HAP-1 (cell line): ENCODE data around the gene MED12L.

Source experiments
- DNase-seq, 2 experiments: peaks; one replicate each; pipeline ENCODE4 v3.0.0-alpha.2; 2016 to 2020; ENCODE audit warnings: low spot score in 2 of 2
- H3K27me3 ChIP-seq: fragments of 250-450 bp; sonication (Bioruptor Pico); 2 replicates; pipeline ENCODE4 v1.5.1; 2020; ENCODE audit warnings: low read depth, mild to moderate bottlenecking, moderate library complexity
- H3K36me3 ChIP-seq: fragments of 250-450 bp; sonication (Bioruptor Pico); replicated peaks from 2 replicates; pipeline ENCODE4 v1.5.1; 2020; ENCODE audit warnings: mild to moderate bottlenecking
- H3K4me1 ChIP-seq: fragments of 250-450 bp; sonication (Bioruptor Pico); 2 replicates; pipeline ENCODE4 v1.5.1; 2020; ENCODE audit warnings: mild to moderate bottlenecking
- H3K4me3 ChIP-seq: fragments of 250-450 bp; sonication (Bioruptor Pico); 2 replicates; pipeline ENCODE4 v1.5.1; 2020; ENCODE audit warnings: mild to moderate bottlenecking, moderate library complexity
- H3K9me3 ChIP-seq: fragments of 250-450 bp; sonication (Bioruptor Pico); 2 replicates; pipeline ENCODE4 v1.5.1; 2020; ENCODE audit warnings: mild to moderate bottlenecking, moderate library complexity
- in situ Hi-C: fragments of 300-500 bp; cut with MboI; formaldehyde crosslinking; loops from 3 replicates; pipeline ENCODE4 v1.14.3; 2020; ENCODE audit warnings: low sequenced_read_pairs, inconsistent platforms, mixed read lengths

MED12L gene

GRCh38 chr3:151206201-151206600, 120.7 kb downstream of the MED12L start:
- H3K4me1 ChIP-seq = no peaks in the 10 kb centered on the region
- in situ Hi-C loops = no loop called here
- H3K27me3 ChIP-seq = no peaks in the 10 kb centered on the region
- H3K9me3 ChIP-seq = no peaks in the 10 kb centered on the region
- no peaks in the 10 kb centered on the region for H3K36me3 ChIP-seq
- no peak overlapping the region for H3K4me3 ChIP-seq
- no peak for DNase-seq

- Histone ChIP-seq H3K4me3 (no peak overlapping the region), H3K4me1 (no peaks in the 10 kb centered on the region), H3K9me3 (no peaks in the 10 kb centered on the region), H3K36me3 (no peaks in the 10 kb centered on the region), H3K27me3 (no peaks in the 10 kb centered on the region)
- in situ Hi-C loops = no loop called here
- no peak for DNase-seq
Measured at GRCh38 chr3:151209654-151210053, 124.2 kb downstream of the MED12L start.

- H3K36me3 ChIP-seq = no peaks in the 10 kb centered on the region
- H3K4me3 ChIP-seq = no peak overlapping the region
- no peaks in the 10 kb centered on the region for H3K9me3 ChIP-seq
- no peaks in the 10 kb centered on the region for H3K4me1 ChIP-seq
- no peaks in the 10 kb centered on the region for H3K27me3 ChIP-seq
- DNase-seq = no peak
- in situ Hi-C loops = no loop called here
Measured at GRCh38 chr3:151210676-151211381, 125.4 kb downstream of the MED12L start.

GRCh38 chr3:151213151-151213550, 127.7 kb downstream of the MED12L start:
- no peak for DNase-seq
- H3K9me3 ChIP-seq = no peaks in the 10 kb centered on the region
- no peaks in the 10 kb centered on the region for H3K27me3 ChIP-seq
- H3K36me3 ChIP-seq = no peaks in the 10 kb centered on the region
- in situ Hi-C loops = no loop called here
- H3K4me3 ChIP-seq = no peak overlapping the region
- H3K4me1 ChIP-seq = no peaks in the 10 kb centered on the region

GRCh38 chr3:151213881-151214280, 128.4 kb downstream of the MED12L start:
- in situ Hi-C loops = no loop called here
- H3K36me3 ChIP-seq = no peaks in the 10 kb centered on the region
- H3K4me1 ChIP-seq = no peaks in the 10 kb centered on the region
- H3K27me3 ChIP-seq = no peaks in the 10 kb centered on the region
- H3K9me3 ChIP-seq = no peaks in the 10 kb centered on the region
- no peak overlapping the region for H3K4me3 ChIP-seq
- DNase-seq = no peak

GRCh38 chr3:151214459-151214858, 129.0 kb downstream of the MED12L start:
- Histone ChIP-seq H3K36me3 (no peaks in the 10 kb centered on the region), H3K9me3 (no peaks in the 10 kb centered on the region), H3K4me3 (no peak overlapping the region), H3K4me1 (no peaks in the 10 kb centered on the region), H3K27me3 (no peaks in the 10 kb centered on the region)
- in situ Hi-C loops = no loop called here
- no peak for DNase-seq

- in situ Hi-C loops = no loop called here
- DNase-seq = no peak
- H3K36me3 ChIP-seq = no peaks in the 10 kb centered on the region
- no peaks in the 10 kb centered on the region for H3K27me3 ChIP-seq
- no peaks in the 10 kb centered on the region for H3K4me1 ChIP-seq
- no peaks in the 10 kb centered on the region for H3K9me3 ChIP-seq
- no peak overlapping the region for H3K4me3 ChIP-seq
Measured at GRCh38 chr3:151216641-151217607, 131.5 kb downstream of the MED12L start.

- no peaks in the 10 kb centered on the region for H3K36me3 ChIP-seq
- no peaks in the 10 kb centered on the region for H3K27me3 ChIP-seq
- in situ Hi-C loops = no loop called here
- H3K4me3 ChIP-seq = no peak overlapping the region
- no peaks in the 10 kb centered on the region for H3K4me1 ChIP-seq
- H3K9me3 ChIP-seq = no peaks in the 10 kb centered on the region
- no peak for DNase-seq
Measured at GRCh38 chr3:151218136-151218535, 132.7 kb downstream of the MED12L start.

- no peak overlapping the region for H3K4me3 ChIP-seq
- no peaks in the 10 kb centered on the region for H3K36me3 ChIP-seq
- no peaks in the 10 kb centered on the region for H3K27me3 ChIP-seq
- DNase-seq = no peak
- in situ Hi-C loops = no loop called here
- no peaks in the 10 kb centered on the region for H3K9me3 ChIP-seq
- no peaks in the 10 kb centered on the region for H3K4me1 ChIP-seq
Measured at GRCh38 chr3:151219056-151219455, 133.6 kb downstream of the MED12L start.

- DNase-seq = no peak
- H3K4me3 ChIP-seq = no peak overlapping the region
Measured at GRCh38 chr3:151224268-151224866, 138.9 kb downstream of the MED12L start.

GRCh38 chr3:151225040-151225975, 139.8 kb downstream of the MED12L start:
- DNase-seq = no peak
- Histone ChIP-seq H3K4me3 (no peak overlapping the region), H3K36me3 (no peaks in the 10 kb centered on the region), H3K4me1 (no peaks in the 10 kb centered on the region; the same call in 1 of the 2 replicates), H3K9me3 (no peaks in the 10 kb centered on the region), H3K27me3 (no peaks in the 10 kb centered on the region)
- in situ Hi-C loops = loop anchor here (5.0 kb wide), 1 partner anchor 52 kb away; the partner anchor contains the start of gene P2RY14

More at GRCh38 chr3:151224268-151224866, 138.9 kb downstream of the MED12L start:
- Histone ChIP-seq H3K9me3 (no peaks in the 10 kb centered on the region), H3K4me1 (no peaks in the 10 kb centered on the region; the same call in 1 of the 2 replicates), H3K27me3 (no peaks in the 10 kb centered on the region), H3K36me3 (no peaks in the 10 kb centered on the region)
- in situ Hi-C loops = no loop called here

GRCh38 chr3:151226088-151226563, 140.7 kb downstream of the MED12L start:
- DNase-seq = no peak
- in situ Hi-C loops = loop anchor here (5.0 kb wide), 1 partner anchor 51 kb away; the partner anchor contains the start of gene P2RY14
- no peaks in the 10 kb centered on the region for H3K27me3 ChIP-seq
- H3K9me3 ChIP-seq = no peaks in the 10 kb centered on the region
- H3K4me1 ChIP-seq = no peaks in the 10 kb centered on the region; the same call in 1 of the 2 replicates
- no peak overlapping the region for H3K4me3 ChIP-seq
- no peaks in the 10 kb centered on the region for H3K36me3 ChIP-seq

- Histone ChIP-seq H3K9me3 (no peaks in the 10 kb centered on the region), H3K4me3 (no peak overlapping the region), H3K36me3 (no peaks in the 10 kb centered on the region), H3K27me3 (no peaks in the 10 kb centered on the region), H3K4me1 (no peaks in the 10 kb centered on the region; the same call in 1 of the 2 replicates)
- DNase-seq = no peak
- in situ Hi-C loops = loop anchor here (5.0 kb wide), 1 partner anchor 50 kb away; the partner anchor contains the start of gene P2RY14
Measured at GRCh38 chr3:151226825-151227224, 141.4 kb downstream of the MED12L start.
